Suprapubic skin (tissue), 4 donors: ENCODE results near the gene RBM5. TPM values are rescaled to one million over a fixed set of nuclear protein-coding genes. Genes with fewer than 3 reads are reported as not detected.

Experiments used
- DNase-seq, 2 donors: peaks; one replicate each; pipeline ENCODE4 v3.0.0-alpha.2; 2019; ENCODE audit warnings: low spot score in 2 of 2
- H3K27ac ChIP-seq: fragments of 200-600 bp; sonication (generic); one replicate; pipeline ENCODE4 v1.5.1; 2019
- H3K27me3 ChIP-seq: fragments of 200-600 bp; sonication (generic); one replicate; pipeline ENCODE4 v1.5.1; 2019
- H3K36me3 ChIP-seq: fragments of 200-600 bp; sonication (generic); one replicate; pipeline ENCODE4 v1.5.1; 2019
- H3K4me1 ChIP-seq: fragments of 200-600 bp; sonication (generic); one replicate; pipeline ENCODE4 v1.5.1; 2019
- H3K4me3 ChIP-seq: fragments of 200-600 bp; sonication (generic); one replicate; pipeline ENCODE4 v1.5.1; 2019; ENCODE audit warnings: mild to moderate bottlenecking
- H3K9me3 ChIP-seq: fragments of 200-600 bp; sonication (generic); one replicate; pipeline ENCODE4 v1.5.1; 2019
- CTCF ChIP-seq, 2 donors: fragments of 200-600 bp in 1 of 2; fragments of 450-650 bp in 1 of 2; sonication (generic) in 1 of 2; IDR thresholded peaks; one replicate each; pipeline ENCODE4 v1.5.1; 2016 to 2019; ENCODE audit warnings: antibody characterized with exemption in 2 of 2, mild to moderate bottlenecking in 1 of 2, moderate library complexity in 1 of 2
- EP300 ChIP-seq: sonication (generic); formaldehyde crosslinking; IDR thresholded peaks from one replicate; pipeline ENCODE4 v1.6.1; 2017; ENCODE audit warnings: antibody characterized with exemption
- POLR2A ChIP-seq, 2 donors: fragments of 450-650 bp; IDR thresholded peaks; one replicate each; pipeline ENCODE4 v1.6.1; 2017; ENCODE audit warnings: antibody characterized with exemption in 2 of 2, mild to moderate bottlenecking in 2 of 2, moderate library complexity in 2 of 2
- POLR2AphosphoS5 ChIP-seq, 3 donors: sonication (generic); formaldehyde crosslinking; IDR thresholded peaks; one replicate each; pipeline ENCODE4 v1.6.1; 2017; ENCODE audit warnings: antibody characterized with exemption in 3 of 3
- WGBS: methylation state at CpG from one replicate; pipeline ENCODE4 v1.1.5; 2018; 5-methylcytosine and 5-hydroxymethylcytosine counted together
- total RNA-seq, 4 donors: library from RNA; depleted of rRNA; stranded (reverse); fragments of >200 nt; gene quantifications; one replicate each; pipeline ENCODE4 v1.1.0, GENCODE V29; 2016

Gene RBM5
- total RNA-seq, result 100 to 1,000 TPM; 129 to 681 (median 208) TPM

- peak within 1 kb of the TSS; percentile 79 for H3K4me3 ChIP-seq
- peak; percentile 95 to 98 for DNase-seq
- H3K36me3 ChIP-seq, result peaks cover 34% of the 10 kb centered on the region
- no peaks in the 10 kb centered on the region for H3K9me3 ChIP-seq
- under 1% methylated on average over 12 of the region's 61 CpGs for WGBS
- peak within 1 kb of the TSS; percentile 96 for H3K27ac ChIP-seq
- peaks cover 22% of the 10 kb centered on the region for H3K4me1 ChIP-seq
- peak in 2 of 3 donors; percentile 14 to 91 for TF ChIP-seq POLR2AphosphoS5 (IDR thresholded peaks at IDR 0.05)
- no peak for TF ChIP-seq EP300
- peak; percentile 45 to 77 for TF ChIP-seq POLR2A (IDR thresholded peaks at IDR 0.05)
- TF ChIP-seq CTCF (IDR thresholded peaks at IDR 0.05), result no peak
- no peaks in the 10 kb centered on the region for H3K27me3 ChIP-seq
Measured at GRCh38 chr3:50088725-50089608, at the start of gene RBM5. Gene RBM5, plus strand, starts transcription at chr3:50088919. Its CDS starts 1,516 bp downstream, at chr3:50090435.

GRCh38 chr3:50044976-50045375, 43.7 kb upstream of the RBM5 start:
- Histone ChIP-seq H3K4me3 (no peak overlapping the region), H3K9me3 (no peaks in the 10 kb centered on the region), H3K27me3 (no peaks in the 10 kb centered on the region), H3K4me1 (peaks cover under 1% of the 10 kb centered on the region), H3K27ac (no peak overlapping the region), H3K36me3 (peaks cover 37% of the 10 kb centered on the region)
- WGBS, result 97% methylated on average over 1 of the region's 1 CpG
- no peak for DNase-seq
- TF ChIP-seq POLR2AphosphoS5 (IDR thresholded peaks at IDR 0.05) (no peak), POLR2A (IDR thresholded peaks at IDR 0.05) (no peak), CTCF (IDR thresholded peaks at IDR 0.05) (no peak), EP300 (no peak)

DNA sequence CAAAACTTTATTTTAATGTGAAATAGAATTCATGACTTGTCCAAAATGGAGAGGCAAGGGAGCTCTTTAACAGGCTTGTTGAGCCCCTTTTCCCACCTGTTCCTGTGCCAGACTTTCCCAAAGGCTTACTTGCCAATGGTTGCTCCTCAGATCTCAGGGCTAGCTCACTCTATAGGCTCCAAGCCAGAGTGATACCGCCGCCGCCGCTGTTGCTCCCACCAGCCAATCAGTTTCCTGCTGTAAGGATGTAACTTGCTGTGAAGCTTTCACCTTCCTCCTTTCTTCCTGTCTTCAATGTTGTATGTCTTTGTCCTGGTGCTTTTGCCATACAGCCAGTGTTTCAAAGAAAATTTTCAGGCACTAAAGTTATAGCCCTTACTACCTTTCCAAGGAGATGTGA, 41.3 kb upstream of the RBM5 start:
- Histone ChIP-seq H3K36me3 (peaks cover 52% of the 10 kb centered on the region), H3K9me3 (no peaks in the 10 kb centered on the region), H3K4me1 (peaks cover 2% of the 10 kb centered on the region), H3K4me3 (no peak overlapping the region), H3K27ac (no peak overlapping the region), H3K27me3 (no peaks in the 10 kb centered on the region)
- WGBS, result 99% methylated on average over 4 of the region's 4 CpGs
- no peak for DNase-seq
- no peak for TF ChIP-seq CTCF (IDR thresholded peaks at IDR 0.05)
- TF ChIP-seq EP300, result no peak
- no peak for TF ChIP-seq POLR2AphosphoS5 (IDR thresholded peaks at IDR 0.05)
- TF ChIP-seq POLR2A (IDR thresholded peaks at IDR 0.05), result no peak

- Histone ChIP-seq H3K4me1 (peaks cover 2% of the 10 kb centered on the region), H3K4me3 (no peak overlapping the region), H3K36me3 (peaks cover 79% of the 10 kb centered on the region), H3K27ac (no peak overlapping the region), H3K9me3 (no peaks in the 10 kb centered on the region), H3K27me3 (no peaks in the 10 kb centered on the region)
- no peak for DNase-seq
- TF ChIP-seq EP300 (no peak), POLR2A (IDR thresholded peaks at IDR 0.05) (no peak), POLR2AphosphoS5 (IDR thresholded peaks at IDR 0.05) (no peak), CTCF (IDR thresholded peaks at IDR 0.05) (no peak)
Measured at GRCh38 chr3:50050361-50050760, 38.4 kb upstream of the RBM5 start.

DNA sequence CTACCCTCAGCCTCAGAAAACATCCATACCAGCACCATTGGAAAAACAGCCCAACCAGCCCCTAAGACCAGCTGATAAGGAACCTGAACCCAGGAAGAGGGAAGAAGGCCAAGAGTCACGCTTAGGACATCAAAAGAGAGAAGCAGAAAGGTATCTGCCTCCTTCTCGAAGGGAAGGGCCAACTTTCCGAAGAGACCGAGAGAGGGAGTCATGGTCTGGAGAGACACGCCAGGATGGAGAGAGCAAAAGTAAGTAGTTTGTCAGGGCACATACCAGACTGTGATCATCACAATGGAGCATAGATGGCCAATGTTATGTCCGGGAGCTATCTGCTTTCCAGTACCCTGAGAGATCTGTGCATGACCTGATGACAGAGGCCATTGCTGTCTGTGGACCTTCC, 31.0 kb upstream of the RBM5 start:
- H3K4me1 ChIP-seq, result no peaks in the 10 kb centered on the region
- no peak for TF ChIP-seq CTCF (IDR thresholded peaks at IDR 0.05)
- TF ChIP-seq EP300, result no peak
- TF ChIP-seq POLR2A (IDR thresholded peaks at IDR 0.05), result no peak
- TF ChIP-seq POLR2AphosphoS5 (IDR thresholded peaks at IDR 0.05), result no peak
- H3K36me3 ChIP-seq, result peaks cover 91% of the 10 kb centered on the region
- no peaks in the 10 kb centered on the region for H3K9me3 ChIP-seq
- H3K27ac ChIP-seq, result no peak overlapping the region
- H3K4me3 ChIP-seq, result no peak overlapping the region
- no peaks in the 10 kb centered on the region for H3K27me3 ChIP-seq
- DNase-seq, result no peak
- WGBS, result 95% methylated on average over 6 of the region's 6 CpGs
